Tibial nerve (tissue), 4 donors: ENCODE measurements around the gene CLOCK. TPM values are rescaled to one million over a fixed set of nuclear protein-coding genes. Genes with fewer than 3 reads are reported as not detected.

Experiments
- DNase-seq, 2 donors: peaks; one replicate each; pipeline ENCODE4 v3.0.0-alpha.2; 2019; ENCODE audit warnings: low spot score in 2 of 2
- H3K27ac ChIP-seq, 4 donors: fragments of 200-600 bp; sonication (generic) in 3 of 4; one replicate each; pipeline ENCODE4 v1.5.1; 2017 to 2019; ENCODE audit warnings: mild to moderate bottlenecking in 1 of 4
- H3K27me3 ChIP-seq, 2 donors: fragments of 200-600 bp; sonication (generic) in 1 of 2; one replicate each; pipeline versions ENCODE4 v1.5.1 to v1.6.0; 2017 to 2019
- H3K36me3 ChIP-seq, 3 donors: fragments of 200-600 bp; sonication (generic); one replicate each; pipeline ENCODE4 v1.5.1; 2018 to 2019
- H3K4me1 ChIP-seq, 4 donors: fragments of 200-600 bp; sonication (generic) in 3 of 4; one replicate each; pipeline ENCODE4 v1.5.1; 2017 to 2019
- H3K4me3 ChIP-seq, 4 donors: fragments of 200-600 bp; sonication (generic) in 3 of 4; one replicate each; pipeline ENCODE4 v1.5.1; 2017 to 2019; ENCODE audit warnings: mild to moderate bottlenecking in 1 of 4, moderate library complexity in 1 of 4
- H3K9me3 ChIP-seq, 4 donors: fragments of 200-600 bp; sonication (generic) in 3 of 4; one replicate each; pipeline ENCODE4 v1.5.1; 2017 to 2019
- EP300 ChIP-seq, 2 donors: sonication (generic); formaldehyde crosslinking; IDR thresholded peaks; one replicate each; pipeline ENCODE4 v1.6.1; 2017; ENCODE audit warnings: antibody characterized with exemption in 2 of 2, mild to moderate bottlenecking in 1 of 2
- POLR2A ChIP-seq, 2 donors: fragments of 450-650 bp; IDR thresholded peaks; one replicate each; pipeline ENCODE4 v1.6.1; 2017; ENCODE audit warnings: antibody characterized with exemption in 2 of 2, mild to moderate bottlenecking in 2 of 2, moderate library complexity in 2 of 2
- WGBS, 2 donors: methylation state at CpG; one replicate each; pipeline ENCODE4 v1.1.5; 2018; 5-methylcytosine and 5-hydroxymethylcytosine counted together
- total RNA-seq, 4 donors: library from RNA; depleted of rRNA; stranded (reverse); fragments of >200 nt; gene quantifications; one replicate each; pipeline ENCODE4 v1.1.0, GENCODE V29; 2016
- TF ChIP-seq, protein P1 (sequence below), 5 experiments: fragments of 200-600 bp in 3 of 5; fragments of 450-650 bp in 2 of 5; sonication (generic) in 3 of 5; IDR thresholded peaks; one replicate each; pipeline ENCODE4 v1.5.1; 2016 to 2019; ENCODE audit warnings: antibody characterized with exemption in 5 of 5, mild to moderate bottlenecking in 3 of 5, moderate library complexity in 2 of 5

The CLOCK gene
- total RNA-seq, 4 donors from 2014 or later, result 17.8 to 48.0 (median 27.6) TPM

- TF ChIP-seq, protein P1, sequence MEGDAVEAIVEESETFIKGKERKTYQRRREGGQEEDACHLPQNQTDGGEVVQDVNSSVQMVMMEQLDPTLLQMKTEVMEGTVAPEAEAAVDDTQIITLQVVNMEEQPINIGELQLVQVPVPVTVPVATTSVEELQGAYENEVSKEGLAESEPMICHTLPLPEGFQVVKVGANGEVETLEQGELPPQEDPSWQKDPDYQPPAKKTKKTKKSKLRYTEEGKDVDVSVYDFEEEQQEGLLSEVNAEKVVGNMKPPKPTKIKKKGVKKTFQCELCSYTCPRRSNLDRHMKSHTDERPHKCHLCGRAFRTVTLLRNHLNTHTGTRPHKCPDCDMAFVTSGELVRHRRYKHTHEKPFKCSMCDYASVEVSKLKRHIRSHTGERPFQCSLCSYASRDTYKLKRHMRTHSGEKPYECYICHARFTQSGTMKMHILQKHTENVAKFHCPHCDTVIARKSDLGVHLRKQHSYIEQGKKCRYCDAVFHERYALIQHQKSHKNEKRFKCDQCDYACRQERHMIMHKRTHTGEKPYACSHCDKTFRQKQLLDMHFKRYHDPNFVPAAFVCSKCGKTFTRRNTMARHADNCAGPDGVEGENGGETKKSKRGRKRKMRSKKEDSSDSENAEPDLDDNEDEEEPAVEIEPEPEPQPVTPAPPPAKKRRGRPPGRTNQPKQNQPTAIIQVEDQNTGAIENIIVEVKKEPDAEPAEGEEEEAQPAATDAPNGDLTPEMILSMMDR (IDR thresholded peaks at IDR 0.05), result no peak
- TF ChIP-seq POLR2A (IDR thresholded peaks at IDR 0.05), result no peak
- no peak for TF ChIP-seq EP300 (IDR thresholded peaks at IDR 0.05)
- H3K27me3 ChIP-seq, result no peaks in the 10 kb centered on the region
- DNase-seq, result no peak
- H3K4me3 ChIP-seq, result no peak overlapping the region
- no peaks in the 10 kb centered on the region for H3K9me3 ChIP-seq
- H3K4me1 ChIP-seq, result peaks cover 0 to 36% (median 10%) of the 10 kb centered on the region in 4 donors
- H3K27ac ChIP-seq, result no peak overlapping the region
- no peaks in the 10 kb centered on the region for H3K36me3 ChIP-seq
These were observed 2.9 kb downstream of the CLOCK start for GRCh38 chr4:55543858-55544257.

DNA sequence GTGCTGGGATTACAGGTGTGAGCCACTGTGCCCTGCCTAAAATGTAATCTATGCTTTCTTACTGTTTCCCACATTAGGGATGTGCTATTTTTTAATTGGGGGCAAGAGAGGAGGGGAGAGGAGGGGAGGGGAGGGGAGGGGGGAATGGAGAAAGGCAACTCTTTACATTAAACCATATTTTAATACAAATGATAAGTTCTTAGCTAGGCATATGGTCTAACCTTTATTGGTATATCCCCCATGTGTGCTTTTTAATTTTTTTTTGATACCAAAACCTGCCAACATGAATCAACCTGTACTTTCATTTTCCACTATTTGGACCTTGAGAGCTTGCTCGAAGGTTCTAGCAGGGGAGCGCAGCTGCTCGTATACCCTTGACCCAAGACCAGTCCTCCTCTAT is 6.4 kb downstream of the CLOCK start:
- Histone ChIP-seq H3K9me3 (no peaks in the 10 kb centered on the region), H3K4me1 (peaks cover 0 to 26% (median 5%) of the 10 kb centered on the region in 4 donors), H3K27ac (no peak overlapping the region), H3K36me3 (peaks cover 0 to 5% (median 0%) of the 10 kb centered on the region in 3 donors), H3K27me3 (no peaks in the 10 kb centered on the region), H3K4me3 (no peak overlapping the region)
- TF ChIP-seq POLR2A (IDR thresholded peaks at IDR 0.05) (no peak), EP300 (IDR thresholded peaks at IDR 0.05) (no peak)
- TF ChIP-seq, protein P1 (IDR thresholded peaks at IDR 0.05), result no peak
- DNase-seq, result no peak
- 94 to 99% methylated on average over 3 of the region's 3 CpGs for WGBS, 2 donors

GRCh38 chr4:55539658-55540057 is 7.1 kb downstream of the CLOCK start:
- Histone ChIP-seq H3K4me1 (peaks cover 0 to 20% (median 3%) of the 10 kb centered on the region in 4 donors), H3K36me3 (peaks cover 0 to 5% (median 0%) of the 10 kb centered on the region in 3 donors), H3K27ac (no peak overlapping the region), H3K27me3 (no peaks in the 10 kb centered on the region), H3K9me3 (no peaks in the 10 kb centered on the region), H3K4me3 (no peak overlapping the region)
- TF ChIP-seq, protein P1 (IDR thresholded peaks at IDR 0.05), result no peak
- no peak for TF ChIP-seq EP300 (IDR thresholded peaks at IDR 0.05)
- no peak for TF ChIP-seq POLR2A (IDR thresholded peaks at IDR 0.05)
- 93 to 96% methylated on average over 2 of the region's 2 CpGs for WGBS, 2 donors
- DNase-seq, result no peak

DNA sequence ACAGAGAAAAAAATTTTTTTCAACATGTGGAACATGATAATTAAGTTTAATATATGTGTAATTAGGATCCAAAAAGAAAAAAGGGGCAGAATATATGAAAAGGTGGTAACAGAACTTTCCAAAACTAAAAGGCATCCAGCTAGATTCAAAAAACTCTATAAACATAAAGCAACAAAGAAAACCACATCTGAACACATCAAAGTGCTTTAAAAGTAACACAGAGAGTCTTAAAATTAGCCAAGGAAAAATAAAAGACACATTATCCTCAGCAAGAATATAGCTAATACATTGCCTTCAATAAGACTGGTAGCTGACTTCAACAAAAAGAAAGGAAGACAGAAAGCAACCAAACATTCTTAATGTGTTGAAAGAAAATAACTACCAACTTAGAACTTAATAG is 8.2 kb downstream of the CLOCK start:
- TF ChIP-seq, protein P1 (IDR thresholded peaks at IDR 0.05), result no peak
- TF ChIP-seq EP300 (IDR thresholded peaks at IDR 0.05) (no peak), POLR2A (IDR thresholded peaks at IDR 0.05) (no peak)
- DNase-seq, result no peak
- Histone ChIP-seq H3K9me3 (peaks cover 0 to 9% (median 0%) of the 10 kb centered on the region in 4 donors), H3K27me3 (no peaks in the 10 kb centered on the region), H3K4me3 (no peak overlapping the region), H3K36me3 (peaks cover 0 to 13% (median 0%) of the 10 kb centered on the region in 3 donors), H3K27ac (no peak overlapping the region), H3K4me1 (peaks cover 0 to 10% (median 0%) of the 10 kb centered on the region in 4 donors)

DNA sequence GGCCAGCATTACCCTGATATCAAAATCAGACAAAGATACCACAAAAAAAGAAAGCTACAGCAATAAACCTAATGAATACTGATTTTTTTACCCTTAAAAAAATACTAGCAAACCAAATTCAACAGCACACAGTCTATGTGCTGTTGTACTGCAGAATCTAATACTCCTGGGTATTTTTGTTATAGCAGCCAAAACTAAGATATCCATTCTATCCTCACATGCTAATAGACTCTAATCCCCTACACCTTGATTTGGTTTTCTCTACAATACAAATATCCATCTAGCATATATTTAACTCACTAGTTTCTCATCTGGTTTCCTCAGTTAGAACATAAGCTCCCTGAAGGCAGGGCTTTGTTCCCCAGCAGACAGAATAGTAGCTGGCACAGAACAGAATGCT is 12.4 kb downstream of the CLOCK start:
- TF ChIP-seq EP300 (IDR thresholded peaks at IDR 0.05) (no peak), POLR2A (IDR thresholded peaks at IDR 0.05) (no peak)
- TF ChIP-seq, protein P1 (IDR thresholded peaks at IDR 0.05), result no peak
- peaks cover 0 to 36% (median 8%) of the 10 kb centered on the region in 4 donors for H3K9me3 ChIP-seq
- H3K27ac ChIP-seq, result no peak overlapping the region
- H3K36me3 ChIP-seq, result peaks cover 0 to 26% (median 2%) of the 10 kb centered on the region in 3 donors
- DNase-seq, result no peak
- H3K4me3 ChIP-seq, result no peak overlapping the region
- no peaks in the 10 kb centered on the region for H3K27me3 ChIP-seq
- no peaks in the 10 kb centered on the region for H3K4me1 ChIP-seq
